Mammary epithelial cell (primary cell): Measurements from ENCODE around the gene PRRC1.

Experiments
- CTCF ChIP-seq, 2 donors: IDR thresholded peaks in 1 of 2; conservative IDR thresholded peaks in 1 of 2; 2 replicates each; pipeline ENCODE4 v1.5.1; 2011 to 2012; ENCODE audit warnings: inconsistent platforms in 2 of 2, low read length in 2 of 2, mild to moderate bottlenecking in 2 of 2, control low read depth in 1 of 2, low read depth in 1 of 2; ENCODE audit not compliant: insufficient read depth in 1 of 2; ENCODE audit errors: extremely low read depth in 1 of 2
- EZH2 ChIP-seq: IDR thresholded peaks from 2 replicates; pipeline ENCODE4 v1.6.1; 2012; ENCODE audit warnings: low read length, inconsistent platforms, borderline replicate concordance

GRCh38 chr5:127565586-127566270 lies 48.3 kb downstream of the PRRC1 start:
- TF ChIP-seq CTCF (conservative IDR thresholded peaks at IDR 0.05 in 1 of 2, IDR thresholded peaks at IDR 0.05 in 1 of 2; ENCODE audit: extremely low read depth in 1 of 2, insufficient read depth in 1 of 2, low read depth in 1 of 2, low read length in 2 of 2) (no peak), EZH2 (no peak)
